Neural progenitor cell (in vitro differentiated cells): ENCODE measurements around the gene GPR101. TPM values are rescaled to one million over a fixed set of nuclear protein-coding genes. Genes with fewer than 3 reads are reported as not detected.

ENCODE experiments used
- DNase-seq: peaks from one replicate; pipeline ENCODE4 v3.0.0-alpha.2; 2016; ENCODE audit warnings: low spot score
- H2AFZ ChIP-seq: fragments of 200-600 bp; sonication (generic); replicated peaks from 2 replicates; pipeline ENCODE4 v1.6.1; 2016; ENCODE audit warnings: antibody characterized with exemption
- H3F3A ChIP-seq: fragments of 200-600 bp; sonication (generic); 2 replicates; pipeline ENCODE4 v1.6.1; 2016; ENCODE audit warnings: antibody characterized with exemption, low read depth
- H3K27ac ChIP-seq: fragments of 200-600 bp; sonication (generic); 2 replicates; pipeline ENCODE4 v1.5.1; 2016; ENCODE audit warnings: mild to moderate bottlenecking
- H3K27me3 ChIP-seq: fragments of 200-600 bp; sonication (generic); 2 replicates; pipeline ENCODE4 v1.6.1; 2016; ENCODE audit warnings: mild to moderate bottlenecking, moderate library complexity
- H3K36me3 ChIP-seq: fragments of 200-600 bp; sonication (generic); 2 replicates; pipeline ENCODE4 v1.5.1; 2016
- H3K4me1 ChIP-seq: fragments of 200-600 bp; sonication (generic); 2 replicates; pipeline ENCODE4 v1.6.1; 2016; ENCODE audit warnings: mixed run types
- H3K4me2 ChIP-seq: fragments of 200-600 bp; sonication (generic); 2 replicates; pipeline ENCODE4 v1.6.1; 2016
- H3K4me3 ChIP-seq: fragments of 200-600 bp; sonication (generic); 2 replicates; pipeline ENCODE4 v1.5.1; 2016
- H3K79me2 ChIP-seq: fragments of 200-600 bp; sonication (generic); 2 replicates; pipeline ENCODE4 v1.6.1; 2016; ENCODE audit warnings: low read depth
- H3K9ac ChIP-seq: fragments of 200-600 bp; sonication (generic); 2 replicates; pipeline ENCODE4 v1.6.1; 2016
- H3K9me3 ChIP-seq: fragments of 200-600 bp; sonication (generic); 2 replicates; pipeline ENCODE4 v1.5.1; 2016; ENCODE audit warnings: low read depth
- H4K20me1 ChIP-seq: fragments of 200-600 bp; sonication (generic); 2 replicates; pipeline ENCODE4 v1.6.1; 2016; ENCODE audit warnings: low read depth
- H3K27ac Mint-ChIP-seq: 3 replicates; pipeline ENCODE4 v1.8.0; 2021; ENCODE audit warnings: mixed read lengths
- H3K27me3 Mint-ChIP-seq: 2 replicates; pipeline ENCODE4 v1.8.0; 2022; ENCODE audit warnings: low read depth, mild to moderate bottlenecking, inconsistent platforms, moderate library complexity, mixed read lengths; ENCODE audit not compliant: insufficient read depth
- H3K36me3 Mint-ChIP-seq: 3 replicates; pipeline ENCODE4 v1.8.0; 2021; ENCODE audit warnings: mixed read lengths
- H3K4me1 Mint-ChIP-seq: 3 replicates; pipeline ENCODE4 v1.8.0; 2021; ENCODE audit warnings: mixed read lengths
- H3K4me3 Mint-ChIP-seq: 3 replicates; pipeline ENCODE4 v1.8.0; 2021; ENCODE audit warnings: mild to moderate bottlenecking, moderate library complexity, mixed read lengths
- H3K9me3 Mint-ChIP-seq: 3 replicates; pipeline ENCODE4 v1.8.0; 2020; ENCODE audit warnings: mixed read lengths
- EZH2 ChIP-seq: fragments of 200-600 bp; sonication (generic); IDR thresholded peaks from 2 replicates; pipeline ENCODE4 v1.6.1; 2017; ENCODE audit warnings: antibody characterized with exemption, mild to moderate bottlenecking, moderate library complexity
- EZH2phosphoT487 ChIP-seq: fragments of 200-600 bp; sonication (generic); IDR thresholded peaks from 2 replicates; pipeline ENCODE4 v1.6.1; 2017; ENCODE audit warnings: antibody characterized with exemption
- total RNA-seq: library from RNA; depleted of rRNA; stranded (reverse); fragments of >200 nt; gene quantifications from 2 replicates; pipeline ENCODE4 v1.2.3, GENCODE V29; 2015; ENCODE audit warnings: low replicate concordance
- TF ChIP-seq, protein P1 (sequence below): fragments of 200-600 bp; sonication (generic); IDR thresholded peaks from 2 replicates; pipeline ENCODE4 v1.5.1; 2017; ENCODE audit warnings: antibody characterized with exemption, mild to moderate bottlenecking

GPR101 gene, protein sequence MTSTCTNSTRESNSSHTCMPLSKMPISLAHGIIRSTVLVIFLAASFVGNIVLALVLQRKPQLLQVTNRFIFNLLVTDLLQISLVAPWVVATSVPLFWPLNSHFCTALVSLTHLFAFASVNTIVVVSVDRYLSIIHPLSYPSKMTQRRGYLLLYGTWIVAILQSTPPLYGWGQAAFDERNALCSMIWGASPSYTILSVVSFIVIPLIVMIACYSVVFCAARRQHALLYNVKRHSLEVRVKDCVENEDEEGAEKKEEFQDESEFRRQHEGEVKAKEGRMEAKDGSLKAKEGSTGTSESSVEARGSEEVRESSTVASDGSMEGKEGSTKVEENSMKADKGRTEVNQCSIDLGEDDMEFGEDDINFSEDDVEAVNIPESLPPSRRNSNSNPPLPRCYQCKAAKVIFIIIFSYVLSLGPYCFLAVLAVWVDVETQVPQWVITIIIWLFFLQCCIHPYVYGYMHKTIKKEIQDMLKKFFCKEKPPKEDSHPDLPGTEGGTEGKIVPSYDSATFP
- total RNA-seq = not detected in 2 replicates

- H3K27ac Mint-ChIP-seq = no peak within 1 kb of the TSS
- H3K4me3 Mint-ChIP-seq = peak within 1 kb of the TSS; percentile 64
- peaks cover 11% of the 10 kb centered on the region for H3K9me3 Mint-ChIP-seq
- H3F3A ChIP-seq = no peaks in the 10 kb centered on the region
- H3K9ac ChIP-seq = no peak within 1 kb of the TSS
- H3K36me3 ChIP-seq = no peaks in the 10 kb centered on the region
- H4K20me1 ChIP-seq = peaks cover 4% of the 10 kb centered on the region
- no peaks in the 10 kb centered on the region for H3K9me3 ChIP-seq
- peaks cover 34% of the 10 kb centered on the region for H3K27me3 Mint-ChIP-seq
- H3K79me2 ChIP-seq = no peaks in the 10 kb centered on the region
- peak within 1 kb of the TSS; percentile 69 for H3K4me2 ChIP-seq
- H3K4me1 Mint-ChIP-seq = peaks cover 6% of the 10 kb centered on the region
- TF ChIP-seq, protein P1, sequence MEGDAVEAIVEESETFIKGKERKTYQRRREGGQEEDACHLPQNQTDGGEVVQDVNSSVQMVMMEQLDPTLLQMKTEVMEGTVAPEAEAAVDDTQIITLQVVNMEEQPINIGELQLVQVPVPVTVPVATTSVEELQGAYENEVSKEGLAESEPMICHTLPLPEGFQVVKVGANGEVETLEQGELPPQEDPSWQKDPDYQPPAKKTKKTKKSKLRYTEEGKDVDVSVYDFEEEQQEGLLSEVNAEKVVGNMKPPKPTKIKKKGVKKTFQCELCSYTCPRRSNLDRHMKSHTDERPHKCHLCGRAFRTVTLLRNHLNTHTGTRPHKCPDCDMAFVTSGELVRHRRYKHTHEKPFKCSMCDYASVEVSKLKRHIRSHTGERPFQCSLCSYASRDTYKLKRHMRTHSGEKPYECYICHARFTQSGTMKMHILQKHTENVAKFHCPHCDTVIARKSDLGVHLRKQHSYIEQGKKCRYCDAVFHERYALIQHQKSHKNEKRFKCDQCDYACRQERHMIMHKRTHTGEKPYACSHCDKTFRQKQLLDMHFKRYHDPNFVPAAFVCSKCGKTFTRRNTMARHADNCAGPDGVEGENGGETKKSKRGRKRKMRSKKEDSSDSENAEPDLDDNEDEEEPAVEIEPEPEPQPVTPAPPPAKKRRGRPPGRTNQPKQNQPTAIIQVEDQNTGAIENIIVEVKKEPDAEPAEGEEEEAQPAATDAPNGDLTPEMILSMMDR = no peak
- TF ChIP-seq EZH2 = peak; percentile 55
- peaks cover 100% of the 10 kb centered on the region for H3K27me3 ChIP-seq
- H3K4me3 ChIP-seq = peak within 1 kb of the TSS; percentile 29
- DNase-seq = peak; percentile 59
- no peaks in the 10 kb centered on the region for H3K36me3 Mint-ChIP-seq
- H3K27ac ChIP-seq = no peak within 1 kb of the TSS
- H2AFZ ChIP-seq = no peak within 1 kb of the TSS
- H3K4me1 ChIP-seq = no peaks in the 10 kb centered on the region
Measured at GRCh38 chrX:137033774-137034507, at the start of gene GPR101. Gene GPR101, minus strand, starts transcription at chrX:137033995. Its CDS starts 2,321 bp downstream, at chrX:137031674.

GRCh38 chrX:137081239-137081638, 47.4 kb upstream of the GPR101 start:
- H4K20me1 ChIP-seq = no peaks in the 10 kb centered on the region
- H3K4me2 ChIP-seq = no peak overlapping the region
- H3K27ac ChIP-seq = no peak overlapping the region
- no peak overlapping the region for H3K9ac ChIP-seq
- DNase-seq = no peak
- no peaks in the 10 kb centered on the region for H3K27me3 Mint-ChIP-seq
- H3F3A ChIP-seq = no peaks in the 10 kb centered on the region
- no peaks in the 10 kb centered on the region for H3K27me3 ChIP-seq
- H3K4me3 Mint-ChIP-seq = no peak overlapping the region
- no peaks in the 10 kb centered on the region for H3K4me1 ChIP-seq
- no peaks in the 10 kb centered on the region for H3K36me3 ChIP-seq
- H3K79me2 ChIP-seq = no peaks in the 10 kb centered on the region
- H3K9me3 Mint-ChIP-seq = peaks cover 4% of the 10 kb centered on the region
- no peak overlapping the region for H3K4me3 ChIP-seq
- no peaks in the 10 kb centered on the region for H3K36me3 Mint-ChIP-seq
- H3K27ac Mint-ChIP-seq = no peak overlapping the region
- TF ChIP-seq EZH2phosphoT487 (no peak), EZH2 (no peak)
- TF ChIP-seq, protein P1 = no peak
- H2AFZ ChIP-seq = no peak overlapping the region
- no peaks in the 10 kb centered on the region for H3K4me1 Mint-ChIP-seq
- no peaks in the 10 kb centered on the region for H3K9me3 ChIP-seq

- Mint-ChIP-seq H3K27ac (no peak overlapping the region), H3K4me3 (no peak overlapping the region), H3K9me3 (no peaks in the 10 kb centered on the region), H3K4me1 (peaks cover 23% of the 10 kb centered on the region), H3K36me3 (no peaks in the 10 kb centered on the region), H3K27me3 (no peaks in the 10 kb centered on the region)
- Histone ChIP-seq H3K36me3 (no peaks in the 10 kb centered on the region), H3K9ac (no peak overlapping the region), H3F3A (no peaks in the 10 kb centered on the region), H3K9me3 (no peaks in the 10 kb centered on the region), H3K4me3 (no peak overlapping the region), H3K27ac (no peak overlapping the region), H3K4me2 (no peak overlapping the region), H4K20me1 (no peaks in the 10 kb centered on the region), H3K27me3 (no peaks in the 10 kb centered on the region), H2AFZ (no peak overlapping the region), H3K79me2 (no peaks in the 10 kb centered on the region), H3K4me1 (no peaks in the 10 kb centered on the region)
- TF ChIP-seq EZH2phosphoT487 = no peak
- TF ChIP-seq EZH2 = no peak
- TF ChIP-seq, protein P1 = no peak
- DNase-seq = no peak
Measured at GRCh38 chrX:137072396-137072795, 38.6 kb upstream of the GPR101 start.
